Kidney (tissue), 14 donors: ENCODE data around the gene ARL15. TPM values are rescaled to one million over a fixed set of nuclear protein-coding genes. Genes with fewer than 3 reads are reported as not detected.

Experiments
- DNase-seq, 5 donors: peaks; one replicate each; pipeline ENCODE4 v3.0.0-alpha.2; 2013 to 2020
- FAIRE-seq: peaks from 2 replicates; lab custom pipeline; 2012; peaks lifted over from hg19 to GRCh38; lab: Jason Lieb, UNC
- H3K27ac ChIP-seq, 2 donors: one replicate each; pipeline ENCODE4 v1.7.0; 2013; ENCODE audit warnings: low read depth in 2 of 2, low read length in 2 of 2, inconsistent platforms in 1 of 2
- H3K27me3 ChIP-seq: one replicate; pipeline ENCODE4 v1.7.1; 2013; ENCODE audit warnings: low read length, inconsistent platforms; ENCODE audit not compliant: control insufficient read depth, insufficient read depth
- H3K36me3 ChIP-seq, 3 donors: one replicate each; pipeline versions ENCODE4 v1.7.0 to v1.7.1; 2013; ENCODE audit warnings: low read length in 3 of 3, control low read depth in 1 of 3, inconsistent platforms in 1 of 3; ENCODE audit not compliant: insufficient read depth in 3 of 3, control insufficient read depth in 2 of 3
- H3K4me1 ChIP-seq, 3 donors: one replicate each; pipeline versions ENCODE4 v1.7.0 to v1.7.1; 2013; ENCODE audit warnings: low read length in 3 of 3, inconsistent platforms in 1 of 3, low read depth in 1 of 3; ENCODE audit not compliant: control insufficient read depth in 2 of 3, insufficient read depth in 2 of 3
- H3K4me3 ChIP-seq, 3 donors: one replicate each; pipeline versions ENCODE4 v1.7.0 to v1.8.1; 2013; ENCODE audit warnings: low read length in 3 of 3, control low read depth in 1 of 3, inconsistent platforms in 1 of 3
- H3K9ac ChIP-seq, 3 donors: one replicate each; pipeline versions ENCODE4 v1.7.0 to v1.7.1; 2013; ENCODE audit warnings: low read length in 3 of 3, control low read depth in 1 of 3, inconsistent platforms in 1 of 3
- H3K9me3 ChIP-seq, 3 donors: one replicate each; pipeline versions ENCODE4 v1.7.0 to v1.7.1; 2013; ENCODE audit warnings: low read length in 3 of 3, control low read depth in 1 of 3, inconsistent platforms in 1 of 3; ENCODE audit not compliant: control insufficient read depth in 2 of 3, insufficient read depth in 1 of 3
- CTCF ChIP-seq: IDR thresholded peaks from 3 replicates; pipeline ENCODE4 v1.5.1; 2012; ENCODE audit warnings: mild to moderate bottlenecking, moderate library complexity, borderline replicate concordance; ENCODE audit not compliant: insufficient read depth; ENCODE audit errors: extremely low read depth
- intact Hi-C: fragments of 100-400 bp; cut with DNase I; formaldehyde crosslinking; loops from one replicate; pipeline ENCODE4 v1.11.1; 2022
- polyA plus RNA-seq: library from polyadenylated mRNA; stranded (reverse); fragments of 350-450 nt; fragmentation: Illumina TruSeq; extraction: RNeasy Lipid Tissue Mini Kit (QIAGEN cat#74804); gene quantifications from one replicate; pipeline ENCODE4 v1.2.3, GENCODE V29; 2014; ENCODE audit warnings: low read depth, low replicate concordance; ENCODE audit not compliant: insufficient read depth
- total RNA-seq: library from RNA; stranded (reverse); fragmentation: NEBNext Ultra II Directional; extraction: Animal tissue kit (Norgen Biotek cat#: 25700); gene quantifications from one replicate; pipeline ENCODE4 v1.2.1, GENCODE V29; 2021
- donor health status: control.
- donor health status: control.
- donor health status: control.
- donor health status: control.
- donor health status: control.
- donor health status: DM: yes; HTN: yes; CAD: no.
- donor health status: Normal renal cell carcinoma (clear cell type).

The ARL15 gene
- total and polyA plus RNA-seq, 2 donors from 2014 or later = 21.1 to 36.6 TPM

- no peaks in the 10 kb centered on the region for H3K27me3 ChIP-seq
- H3K27ac ChIP-seq = no peak overlapping the region
- no peak overlapping the region for H3K4me3 ChIP-seq
- H3K9ac ChIP-seq = no peak overlapping the region
- TF ChIP-seq CTCF = no peak
- no peak for DNase-seq
- H3K4me1 ChIP-seq = no peaks in the 10 kb centered on the region
- FAIRE-seq = no peak
- intact Hi-C loops = no loop called here
- H3K36me3 ChIP-seq = no peaks in the 10 kb centered on the region
- no peaks in the 10 kb centered on the region for H3K9me3 ChIP-seq
Observed at GRCh38 chr5:53871775-53872174, 438.6 kb downstream of the ARL15 start.

- Histone ChIP-seq H3K4me3 (no peak overlapping the region), H3K27me3 (no peaks in the 10 kb centered on the region), H3K4me1 (no peaks in the 10 kb centered on the region), H3K36me3 (no peaks in the 10 kb centered on the region), H3K9me3 (no peaks in the 10 kb centered on the region), H3K9ac (no peak overlapping the region), H3K27ac (no peak overlapping the region)
- intact Hi-C loops = no loop called here
- FAIRE-seq (no peak), DNase-seq (no peak)
- no peak for TF ChIP-seq CTCF
Observed at GRCh38 chr5:53871050-53871449, 439.3 kb downstream of the ARL15 start.

GRCh38 chr5:53858700-53859456 lies 451.5 kb downstream of the ARL15 start:
- intact Hi-C loops = no loop called here
- Histone ChIP-seq H3K4me3 (no peak overlapping the region), H3K4me1 (no peaks in the 10 kb centered on the region), H3K9me3 (no peaks in the 10 kb centered on the region), H3K9ac (no peak overlapping the region), H3K36me3 (no peaks in the 10 kb centered on the region), H3K27ac (no peak overlapping the region), H3K27me3 (no peaks in the 10 kb centered on the region)
- no peak for FAIRE-seq
- TF ChIP-seq CTCF = no peak
- DNase-seq = no peak
